HepG2 (cell line): ENCODE data around the gene TBL3. TPM values are rescaled to one million over a fixed set of nuclear protein-coding genes. Genes with fewer than 3 reads are reported as not detected.

ENCODE experiments used
- ARID2 ChIP-seq: sonication (generic); formaldehyde crosslinking; IDR thresholded peaks from 2 replicates; pipeline ENCODE4 v1.8.1; 2022; ENCODE audit warnings: mild to moderate bottlenecking, missing genetic modification reagents, borderline replicate concordance
- CEBPG ChIP-seq: IDR thresholded peaks from 2 replicates; pipeline ENCODE4 v1.6.1; 2016
- EED ChIP-seq: sonication (generic); formaldehyde crosslinking; IDR thresholded peaks from 2 replicates; pipeline ENCODE4 v1.5.0; 2020; ENCODE audit warnings: mild to moderate bottlenecking, missing genetic modification reagents
- ETV6 ChIP-seq: sonication (generic); formaldehyde crosslinking; conservative IDR thresholded peaks from 2 replicates; pipeline ENCODE4 v1.4.0; 2020; ENCODE audit warnings: missing genetic modification reagents
- ISX ChIP-seq: sonication (generic); formaldehyde crosslinking; conservative IDR thresholded peaks from 2 replicates; pipeline ENCODE4 v1.5.0; 2020; ENCODE audit warnings: missing genetic modification reagents
- MYNN ChIP-seq: sonication (generic); formaldehyde crosslinking; IDR thresholded peaks from 2 replicates; pipeline ENCODE4 v1.4.0; 2020; ENCODE audit warnings: mild to moderate bottlenecking, low read depth, missing genetic modification reagents
- NBN ChIP-seq: fragments of 450-650 bp; conservative IDR thresholded peaks from 2 replicates; pipeline ENCODE4 v1.6.1; 2017
- PCBP1 ChIP-seq: fragments of 200-400 bp; formaldehyde crosslinking; IDR thresholded peaks from 2 replicates; pipeline ENCODE4 v1.6.1; 2017; ENCODE audit warnings: mild to moderate bottlenecking, low read depth, low read length, borderline replicate concordance
- PHF20 ChIP-seq: sonication (generic); formaldehyde crosslinking; IDR thresholded peaks from 2 replicates; pipeline ENCODE4 v1.5.0; 2020; ENCODE audit warnings: mild to moderate bottlenecking, missing genetic modification reagents
- POLR2A ChIP-seq, 2 experiments: IDR thresholded peaks; 2 replicates each; pipeline ENCODE4 v1.6.1; 2011; ENCODE audit warnings: low read depth in 2 of 2, low read length in 2 of 2, mild to moderate bottlenecking in 1 of 2, moderate library complexity in 1 of 2; ENCODE audit not compliant: insufficient read depth in 1 of 2
- STAT5B ChIP-seq: sonication (generic); formaldehyde crosslinking; IDR thresholded peaks from 2 replicates; pipeline ENCODE4 v1.4.0; 2020; ENCODE audit warnings: missing genetic modification reagents
- TBL1XR1 ChIP-seq: fragments of 150-350 bp; IDR thresholded peaks from 2 replicates; pipeline ENCODE4 v1.6.1; 2014; ENCODE audit warnings: borderline replicate concordance, low read length; ENCODE audit not compliant: partially characterized antibody
- TMF1 ChIP-seq: sonication (generic); formaldehyde crosslinking; IDR thresholded peaks from 2 replicates; pipeline ENCODE4 v1.8.1; 2022; ENCODE audit warnings: low read depth, missing genetic modification reagents
- U2AF2 ChIP-seq: fragments of 200-400 bp; formaldehyde crosslinking; IDR thresholded peaks from 2 replicates; pipeline ENCODE4 v1.6.1; 2017; ENCODE audit warnings: low read depth, mild to moderate bottlenecking, low read length
- ZC3H13 ChIP-seq: sonication (generic); formaldehyde crosslinking; IDR thresholded peaks from 2 replicates; pipeline ENCODE4 v1.8.1; 2023; ENCODE audit warnings: mild to moderate bottlenecking, missing genetic modification reagents, moderate library complexity
- ZFP37 ChIP-seq: sonication (generic); formaldehyde crosslinking; IDR thresholded peaks from 2 replicates; pipeline ENCODE4 v1.4.0; 2020; ENCODE audit warnings: missing genetic modification reagents, borderline replicate concordance
- ZNF124 ChIP-seq: sonication (generic); formaldehyde crosslinking; IDR thresholded peaks from 2 replicates; pipeline ENCODE4 v1.4.0; 2020; ENCODE audit warnings: missing genetic modification reagents
- ZNF24 ChIP-seq: fragments of 450-650 bp; IDR thresholded peaks from 2 replicates; pipeline ENCODE4 v1.6.1; 2017; ENCODE audit warnings: antibody characterized with exemption, mild to moderate bottlenecking
- ZNF703 ChIP-seq: sonication (generic); formaldehyde crosslinking; IDR thresholded peaks from 2 replicates; pipeline ENCODE4 v1.5.1; 2020; ENCODE audit warnings: missing genetic modification reagents, mild to moderate bottlenecking, moderate library complexity, borderline replicate concordance
- ZNF777 ChIP-seq: sonication (generic); formaldehyde crosslinking; IDR thresholded peaks from 2 replicates; pipeline ENCODE4 v1.4.0; 2020; ENCODE audit warnings: missing genetic modification reagents
- ZNF841 ChIP-seq: sonication (generic); formaldehyde crosslinking; IDR thresholded peaks from 2 replicates; pipeline ENCODE4 v1.8.1; 2023; ENCODE audit warnings: missing genetic modification reagents, borderline replicate concordance
- polyA plus RNA-seq, 8 experiments: library from polyadenylated mRNA; depleted of rRNA in 3 of 8; stranded (reverse) in 7 of 8; unstranded in 1 of 8; fragments of >200 nt; fragmentation: Illumina TruSeq in 4 of 8; extraction: Trizol in 4 of 8; gene quantifications; 2 replicates each; pipeline versions ENCODE4 v1.2.1 to v1.2.3, GENCODE V29; 2011 to 2016; ENCODE audit warnings: low read depth in 4 of 8, missing spikeins in 1 of 8, mixed read lengths in 1 of 8; ENCODE audit not compliant: insufficient read depth in 1 of 8
- total RNA-seq, 5 experiments: library from RNA; depleted of rRNA; stranded (reverse); fragments of >200 nt; fragmentation: Illumina TruSeq; extraction: Trizol; gene quantifications; 2 replicates each; pipeline ENCODE4 v1.2.3, GENCODE V29; 2016; ENCODE audit warnings: low read depth in 1 of 5
- TF ChIP-seq, protein P1 (sequence below): sonication (generic); formaldehyde crosslinking; IDR thresholded peaks from 2 replicates; pipeline ENCODE4 v1.5.0; 2020; ENCODE audit warnings: missing genetic modification reagents, mild to moderate bottlenecking, borderline replicate concordance
- TF ChIP-seq, protein P2 (sequence below): sonication (generic); formaldehyde crosslinking; IDR thresholded peaks from 2 replicates; pipeline ENCODE4 v1.9.0; 2022; ENCODE audit warnings: low read depth, missing genetic modification reagents
- TF ChIP-seq, protein P3 (sequence below): sonication (generic); formaldehyde crosslinking; IDR thresholded peaks from 2 replicates; pipeline ENCODE4 v1.4.0; 2020; ENCODE audit warnings: missing genetic modification reagents
- TF ChIP-seq, protein P4 (sequence below): sonication (generic); formaldehyde crosslinking; IDR thresholded peaks from 2 replicates; pipeline ENCODE4 v1.5.0; 2020; ENCODE audit warnings: mild to moderate bottlenecking, low read depth, missing genetic modification reagents, borderline replicate concordance
- TF ChIP-seq, protein P5 (sequence below): sonication (generic); formaldehyde crosslinking; IDR thresholded peaks from 2 replicates; pipeline ENCODE4 v1.4.0; 2020; ENCODE audit warnings: mild to moderate bottlenecking, low read depth, missing genetic modification reagents

The TBL3 gene
- total and polyA plus RNA-seq, 2 of the 13 experiments (the other 11 are each of a cell fraction or from before 2014, with no cell fraction given): 16.8 to 38.0 TPM

DNA sequence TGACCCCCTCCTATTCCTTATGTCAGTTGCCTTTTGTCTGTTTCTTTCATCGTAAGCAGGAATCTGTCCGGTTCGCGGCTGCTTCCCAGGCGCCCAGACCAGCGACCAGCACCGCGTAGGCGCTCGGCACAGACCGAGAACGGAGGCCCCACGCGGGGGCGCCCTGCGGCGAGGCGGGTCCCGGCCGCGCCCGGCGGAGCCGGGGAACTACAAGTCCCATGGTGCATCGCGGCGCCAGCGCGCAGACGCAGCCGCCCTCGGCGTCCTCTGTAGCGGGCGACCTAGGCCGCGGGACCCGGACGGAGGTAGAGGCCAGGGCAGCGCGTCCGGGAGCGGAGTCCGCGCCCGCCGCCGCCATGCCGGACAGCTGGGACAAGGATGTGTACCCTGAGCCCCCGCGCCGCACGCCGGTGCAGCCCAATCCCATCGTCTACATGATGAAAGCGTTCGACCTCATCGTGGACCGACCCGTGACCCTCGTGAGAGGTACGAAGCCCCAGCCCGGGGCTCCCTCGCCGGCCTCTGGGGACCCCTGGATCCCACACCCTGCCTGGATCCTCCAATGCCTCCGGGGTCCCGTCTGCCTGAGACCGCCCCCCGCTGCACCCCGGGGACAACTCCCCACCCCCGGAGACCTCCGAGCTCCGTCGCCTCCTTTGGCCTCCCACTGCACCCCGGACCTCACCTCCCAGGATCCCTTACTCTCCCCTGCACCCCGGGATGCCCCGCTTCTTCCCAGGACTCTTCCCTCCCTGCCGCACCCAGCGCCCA lies 12.4 kb upstream of the TBL3 start, which contains the start of gene NDUFB10 (continued):
- TF ChIP-seq, protein P1, sequence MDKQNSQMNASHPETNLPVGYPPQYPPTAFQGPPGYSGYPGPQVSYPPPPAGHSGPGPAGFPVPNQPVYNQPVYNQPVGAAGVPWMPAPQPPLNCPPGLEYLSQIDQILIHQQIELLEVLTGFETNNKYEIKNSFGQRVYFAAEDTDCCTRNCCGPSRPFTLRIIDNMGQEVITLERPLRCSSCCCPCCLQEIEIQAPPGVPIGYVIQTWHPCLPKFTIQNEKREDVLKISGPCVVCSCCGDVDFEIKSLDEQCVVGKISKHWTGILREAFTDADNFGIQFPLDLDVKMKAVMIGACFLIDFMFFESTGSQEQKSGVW (CRISPR knock-in tag): no peak
- TF ChIP-seq STAT5B (no peak), ISX (CRISPR knock-in tag) (no peak), PCBP1 (no peak), ZNF777 (CRISPR knock-in tag) (peak; percentile 61; the same call in 1 of the 2 replicates), ARID2 (CRISPR knock-in tag) (no peak), EED (CRISPR knock-in tag) (peak; percentile 15; the same call in 1 of the 2 replicates), ZNF703 (no peak), ZFP37 (0 out of 2 replicates have a peak, but pooled peaks have one; percentile 43), TBL1XR1 (no peak), ZNF24 (no peak), ETV6 (CRISPR knock-in tag) (peak; percentile 42; the same call in 1 of the 2 replicates), MYNN (no peak), POLR2A (IDR thresholded peaks at IDR 0.05; ENCODE audit: insufficient read depth in 1 of 2, low read depth in 2 of 2, low read length in 2 of 2) (peak; percentile 90 to 99), PHF20 (CRISPR knock-in tag) (peak; percentile 67), CEBPG (CRISPR knock-in tag) (0 out of 2 replicates have a peak, but pooled peaks have one; percentile 13), ZC3H13 (CRISPR knock-in tag) (peak; percentile 71; the same call in 1 of the 2 replicates), NBN (no peak), U2AF2 (no peak), ZNF124 (CRISPR knock-in tag) (0 out of 2 replicates have a peak, but pooled peaks have one; percentile 24), ZNF841 (CRISPR knock-in tag) (no peak), TMF1 (peak; percentile 81; the same call in 1 of the 2 replicates)
- TF ChIP-seq, protein P2, sequence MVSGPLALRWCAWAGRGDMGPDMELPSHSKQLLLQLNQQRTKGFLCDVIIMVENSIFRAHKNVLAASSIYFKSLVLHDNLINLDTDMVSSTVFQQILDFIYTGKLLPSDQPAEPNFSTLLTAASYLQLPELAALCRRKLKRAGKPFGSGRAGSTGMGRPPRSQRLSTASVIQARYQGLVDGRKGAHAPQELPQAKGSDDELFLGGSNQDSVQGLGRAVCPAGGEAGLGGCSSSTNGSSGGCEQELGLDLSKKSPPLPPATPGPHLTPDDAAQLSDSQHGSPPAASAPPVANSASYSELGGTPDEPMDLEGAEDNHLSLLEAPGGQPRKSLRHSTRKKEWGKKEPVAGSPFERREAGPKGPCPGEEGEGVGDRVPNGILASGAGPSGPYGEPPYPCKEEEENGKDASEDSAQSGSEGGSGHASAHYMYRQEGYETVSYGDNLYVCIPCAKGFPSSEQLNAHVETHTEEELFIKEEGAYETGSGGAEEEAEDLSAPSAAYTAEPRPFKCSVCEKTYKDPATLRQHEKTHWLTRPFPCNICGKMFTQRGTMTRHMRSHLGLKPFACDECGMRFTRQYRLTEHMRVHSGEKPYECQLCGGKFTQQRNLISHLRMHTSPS: no peak
- TF ChIP-seq, protein P3, sequence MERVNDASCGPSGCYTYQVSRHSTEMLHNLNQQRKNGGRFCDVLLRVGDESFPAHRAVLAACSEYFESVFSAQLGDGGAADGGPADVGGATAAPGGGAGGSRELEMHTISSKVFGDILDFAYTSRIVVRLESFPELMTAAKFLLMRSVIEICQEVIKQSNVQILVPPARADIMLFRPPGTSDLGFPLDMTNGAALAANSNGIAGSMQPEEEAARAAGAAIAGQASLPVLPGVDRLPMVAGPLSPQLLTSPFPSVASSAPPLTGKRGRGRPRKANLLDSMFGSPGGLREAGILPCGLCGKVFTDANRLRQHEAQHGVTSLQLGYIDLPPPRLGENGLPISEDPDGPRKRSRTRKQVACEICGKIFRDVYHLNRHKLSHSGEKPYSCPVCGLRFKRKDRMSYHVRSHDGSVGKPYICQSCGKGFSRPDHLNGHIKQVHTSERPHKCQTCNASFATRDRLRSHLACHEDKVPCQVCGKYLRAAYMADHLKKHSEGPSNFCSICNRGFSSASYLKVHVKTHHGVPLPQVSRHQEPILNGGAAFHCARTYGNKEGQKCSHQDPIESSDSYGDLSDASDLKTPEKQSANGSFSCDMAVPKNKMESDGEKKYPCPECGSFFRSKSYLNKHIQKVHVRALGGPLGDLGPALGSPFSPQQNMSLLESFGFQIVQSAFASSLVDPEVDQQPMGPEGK: no peak; the same call in 1 of the 2 replicates
- TF ChIP-seq, protein P4, sequence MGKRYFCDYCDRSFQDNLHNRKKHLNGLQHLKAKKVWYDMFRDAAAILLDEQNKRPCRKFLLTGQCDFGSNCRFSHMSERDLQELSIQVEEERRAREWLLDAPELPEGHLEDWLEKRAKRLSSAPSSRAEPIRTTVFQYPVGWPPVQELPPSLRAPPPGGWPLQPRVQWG (CRISPR knock-in tag): no peak
- TF ChIP-seq, protein P5, sequence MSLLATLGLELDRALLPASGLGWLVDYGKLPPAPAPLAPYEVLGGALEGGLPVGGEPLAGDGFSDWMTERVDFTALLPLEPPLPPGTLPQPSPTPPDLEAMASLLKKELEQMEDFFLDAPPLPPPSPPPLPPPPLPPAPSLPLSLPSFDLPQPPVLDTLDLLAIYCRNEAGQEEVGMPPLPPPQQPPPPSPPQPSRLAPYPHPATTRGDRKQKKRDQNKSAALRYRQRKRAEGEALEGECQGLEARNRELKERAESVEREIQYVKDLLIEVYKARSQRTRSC (CRISPR knock-in tag): 0 out of 2 replicates have a peak, but pooled peaks have one; percentile 56
